ENCODE measurements around the gene EEFSEC. TPM values are rescaled to one million over a fixed set of nuclear protein-coding genes. Genes with fewer than 3 reads are reported as not detected.

The EEFSEC gene
- total RNA-seq, 1 donor from 2014 or later, result 12.6 TPM

DNA sequence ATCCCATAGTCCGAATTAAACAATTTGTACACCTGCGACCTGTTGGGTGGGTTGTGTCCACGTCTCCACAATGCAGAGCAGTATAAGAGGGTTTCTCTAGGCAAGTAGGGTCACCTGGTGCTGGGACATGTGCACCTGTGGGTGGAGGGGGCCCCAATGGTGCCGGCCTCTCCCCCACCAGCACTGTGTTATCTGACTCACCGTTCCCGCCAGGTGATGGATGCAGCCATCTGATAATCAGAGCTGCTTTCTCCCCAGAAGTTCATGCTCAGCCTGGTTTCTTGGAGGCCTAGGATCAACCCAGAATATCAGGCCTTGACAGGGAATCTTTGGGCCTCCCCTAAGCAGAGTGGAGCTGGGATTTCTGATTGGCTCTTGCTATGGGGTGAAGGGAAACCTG is 227.4 kb downstream of the EEFSEC start:
- TF ChIP-seq, protein P1, sequence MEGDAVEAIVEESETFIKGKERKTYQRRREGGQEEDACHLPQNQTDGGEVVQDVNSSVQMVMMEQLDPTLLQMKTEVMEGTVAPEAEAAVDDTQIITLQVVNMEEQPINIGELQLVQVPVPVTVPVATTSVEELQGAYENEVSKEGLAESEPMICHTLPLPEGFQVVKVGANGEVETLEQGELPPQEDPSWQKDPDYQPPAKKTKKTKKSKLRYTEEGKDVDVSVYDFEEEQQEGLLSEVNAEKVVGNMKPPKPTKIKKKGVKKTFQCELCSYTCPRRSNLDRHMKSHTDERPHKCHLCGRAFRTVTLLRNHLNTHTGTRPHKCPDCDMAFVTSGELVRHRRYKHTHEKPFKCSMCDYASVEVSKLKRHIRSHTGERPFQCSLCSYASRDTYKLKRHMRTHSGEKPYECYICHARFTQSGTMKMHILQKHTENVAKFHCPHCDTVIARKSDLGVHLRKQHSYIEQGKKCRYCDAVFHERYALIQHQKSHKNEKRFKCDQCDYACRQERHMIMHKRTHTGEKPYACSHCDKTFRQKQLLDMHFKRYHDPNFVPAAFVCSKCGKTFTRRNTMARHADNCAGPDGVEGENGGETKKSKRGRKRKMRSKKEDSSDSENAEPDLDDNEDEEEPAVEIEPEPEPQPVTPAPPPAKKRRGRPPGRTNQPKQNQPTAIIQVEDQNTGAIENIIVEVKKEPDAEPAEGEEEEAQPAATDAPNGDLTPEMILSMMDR (IDR thresholded peaks at IDR 0.05; ENCODE audit: insufficient read depth, low read length, poor library complexity, severe bottlenecking), result no peak

DNA sequence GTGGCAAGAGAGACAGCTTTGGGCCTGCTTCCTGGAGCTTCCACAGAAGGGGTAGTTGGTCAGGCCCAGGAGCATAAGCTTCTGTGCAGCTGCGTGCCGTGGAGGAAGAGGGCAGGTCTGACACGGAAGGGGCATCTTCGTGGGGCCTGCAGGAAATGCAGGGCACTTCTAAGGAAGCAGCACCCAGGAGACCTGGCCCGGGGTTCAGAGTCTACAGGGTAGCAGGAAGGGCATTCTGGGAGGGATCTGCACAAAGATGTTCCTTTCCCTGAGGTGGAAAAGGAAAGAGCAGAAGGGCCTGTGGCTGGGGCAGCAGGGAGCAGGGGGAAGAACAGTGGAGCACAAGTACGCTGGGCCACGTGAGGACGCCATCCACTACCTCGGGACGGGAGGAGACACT is 228.3 kb downstream of the EEFSEC start:
- TF ChIP-seq, protein P1 (IDR thresholded peaks at IDR 0.05; ENCODE audit: insufficient read depth, low read length, poor library complexity, severe bottlenecking), result no peak
- no peaks in the 10 kb centered on the region for H3K27me3 ChIP-seq (ENCODE audit: control insufficient read depth, insufficient read depth, low read length)
- DNase-seq (ENCODE audit: low read depth), result no peak
- no peak overlapping the region for H3K4me3 ChIP-seq (ENCODE audit: low read depth, low read length)
- H3K36me3 ChIP-seq (ENCODE audit: control insufficient read depth, insufficient read depth, low read length), result no peaks in the 10 kb centered on the region

More for the DNA sequence above, 227.4 kb downstream of the EEFSEC start:
- no peak overlapping the region for H3K4me3 ChIP-seq (ENCODE audit: low read depth, low read length)
- no peak for DNase-seq (ENCODE audit: low read depth)
- H3K27me3 ChIP-seq (ENCODE audit: control insufficient read depth, insufficient read depth, low read length), result no peaks in the 10 kb centered on the region
- H3K36me3 ChIP-seq (ENCODE audit: control insufficient read depth, insufficient read depth, low read length), result no peaks in the 10 kb centered on the region

DNA sequence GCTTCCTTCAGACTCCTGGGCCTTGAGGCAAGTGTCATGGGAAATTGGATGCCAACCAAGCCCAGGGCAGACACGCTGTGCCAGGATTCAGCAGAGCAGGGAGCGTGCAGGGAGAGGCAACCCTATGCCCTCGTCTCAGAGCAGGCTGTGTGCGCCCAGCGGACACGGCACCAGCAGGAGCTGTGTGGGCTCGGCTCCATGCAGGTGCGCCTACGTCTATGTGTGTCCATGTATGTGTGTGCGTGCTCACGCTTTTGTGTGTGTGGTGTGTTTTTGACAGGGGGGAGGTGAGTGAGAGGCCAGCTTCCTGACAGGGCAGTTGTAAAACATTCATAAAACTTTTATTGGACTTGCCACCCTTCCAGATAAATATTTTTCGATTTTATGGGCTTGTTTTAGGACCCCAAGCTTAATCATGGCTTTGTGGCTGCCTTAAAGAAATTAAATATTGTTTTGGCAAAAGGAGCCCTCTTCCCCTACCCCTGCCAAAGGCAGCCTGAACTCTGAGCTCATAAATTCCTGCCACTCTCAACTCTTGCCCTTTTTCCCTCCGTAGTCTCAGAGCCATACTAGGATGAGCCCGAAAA is 229.0 kb downstream of the EEFSEC start:
- Histone ChIP-seq H3K36me3 (ENCODE audit: control insufficient read depth, insufficient read depth, low read length) (no peaks in the 10 kb centered on the region), H3K27me3 (ENCODE audit: control insufficient read depth, insufficient read depth, low read length) (no peaks in the 10 kb centered on the region), H3K4me3 (ENCODE audit: low read depth, low read length) (no peak overlapping the region)
- no peak for DNase-seq (ENCODE audit: low read depth)
- TF ChIP-seq, protein P1 (IDR thresholded peaks at IDR 0.05; ENCODE audit: insufficient read depth, low read length, poor library complexity, severe bottlenecking), result no peak

- no peaks in the 10 kb centered on the region for H3K27me3 ChIP-seq (ENCODE audit: control insufficient read depth, insufficient read depth, low read length)
- H3K36me3 ChIP-seq (ENCODE audit: control insufficient read depth, insufficient read depth, low read length), result no peaks in the 10 kb centered on the region
- TF ChIP-seq, protein P1 (IDR thresholded peaks at IDR 0.05; ENCODE audit: insufficient read depth, low read length, poor library complexity, severe bottlenecking), result no peak
- DNase-seq (ENCODE audit: low read depth), result peak; percentile 43
- no peak overlapping the region for H3K4me3 ChIP-seq (ENCODE audit: low read depth, low read length)
Measured at GRCh38 chr3:128383316-128384235, 230.3 kb downstream of the EEFSEC start.

- Histone ChIP-seq H3K36me3 (ENCODE audit: control insufficient read depth, insufficient read depth, low read length) (no peaks in the 10 kb centered on the region), H3K4me3 (ENCODE audit: low read depth, low read length) (no peak overlapping the region), H3K27me3 (ENCODE audit: control insufficient read depth, insufficient read depth, low read length) (no peaks in the 10 kb centered on the region)
- peak; percentile 44 for DNase-seq (ENCODE audit: low read depth)
- TF ChIP-seq, protein P1 (IDR thresholded peaks at IDR 0.05; ENCODE audit: insufficient read depth, low read length, poor library complexity, severe bottlenecking), result no peak
Measured at GRCh38 chr3:128385080-128385832, 232.0 kb downstream of the EEFSEC start.
